Endothelial cell of umbilical vein (primary cell): Measurements from ENCODE around the gene TPCN2. TPM values are rescaled to one million over a fixed set of nuclear protein-coding genes. Genes with fewer than 3 reads are reported as not detected.

Experiments used
- BruUV-seq: library from RNA; stranded (reverse); fragments of 400-500 nt; replicated peaks from 2 replicates; lab custom pipeline; 2021; lab: Mats Ljungman, UMichigan
- CTCF ChIA-PET: fragments of 300-600, 350-600 bp; sonication (Branson Sonifier 250); formaldehyde crosslinking; loops from one replicate; lab custom pipeline; 2021; ENCODE audit warnings: antibody characterized with exemption, inconsistent platforms; lab: Charles Lee
- POLR2A ChIA-PET: fragments of 300-600, 350-600 bp; sonication (Branson Sonifier 250); formaldehyde crosslinking; loops from one replicate; lab custom pipeline; 2021; ENCODE audit warnings: antibody characterized with exemption, inconsistent platforms; lab: Charles Lee
- DNase-seq: peaks from one replicate; pipeline ENCODE4 v3.0.0-alpha.2; 2011; ENCODE audit warnings: low read depth, low spot score
- FAIRE-seq: peaks from 2 replicates; lab custom pipeline; 2011; peaks lifted over from hg19 to GRCh38; lab: Jason Lieb, UNC
- H2AFZ ChIP-seq: 2 replicates; pipeline ENCODE4 v1.6.0; 2012; ENCODE audit warnings: low read depth, low read length, control low read depth, inconsistent platforms
- H3K27ac ChIP-seq: 2 replicates; pipeline ENCODE4 v1.5.1; 2011; ENCODE audit warnings: low read depth, mild to moderate bottlenecking, control low read depth, low read length, moderate library complexity; ENCODE audit not compliant: insufficient read depth
- H3K27me3 ChIP-seq, 2 experiments: 2 replicates each; pipeline versions ENCODE4 v1.6.0 to v1.6.1; 2011; ENCODE audit warnings: low read length in 2 of 2, mixed read lengths in 1 of 2; ENCODE audit not compliant: control insufficient read depth in 2 of 2, insufficient read depth in 2 of 2
- H3K36me3 ChIP-seq, 2 experiments: 2 replicates in 1 of 2; 3 replicates in 1 of 2; pipeline ENCODE4 v1.5.1; 2011; ENCODE audit warnings: low read length in 2 of 2, mild to moderate bottlenecking in 1 of 2, moderate library complexity in 1 of 2; ENCODE audit not compliant: control insufficient read depth in 2 of 2, insufficient read depth in 2 of 2; ENCODE audit errors: extremely low read depth in 1 of 2
- H3K4me1 ChIP-seq: 3 replicates; pipeline ENCODE4 v1.5.1; 2011; ENCODE audit warnings: mild to moderate bottlenecking, low read length; ENCODE audit not compliant: control insufficient read depth, insufficient read depth; ENCODE audit errors: extremely low read depth
- H3K4me2 ChIP-seq: 2 replicates; pipeline ENCODE4 v1.6.1; 2011; ENCODE audit warnings: low read length, control low read depth, mixed read lengths; ENCODE audit not compliant: insufficient read depth
- H3K4me3 ChIP-seq, 3 experiments: fragments of 200-600 bp in 1 of 3; sonication (generic), shearing (Covaris generic) in 1 of 3; replicated peaks in 1 of 3; 2 replicates each; pipeline ENCODE4 v1.5.1; 2011 to 2016; ENCODE audit warnings: control low read depth in 3 of 3, low read length in 3 of 3, mild to moderate bottlenecking in 2 of 3, inconsistent platforms in 1 of 3, low read depth in 1 of 3, moderate library complexity in 1 of 3; ENCODE audit not compliant: insufficient read depth in 1 of 3
- H3K79me2 ChIP-seq: 2 replicates; pipeline ENCODE4 v1.6.0; 2012; ENCODE audit warnings: low read length, inconsistent platforms; ENCODE audit not compliant: control insufficient read depth, insufficient read depth
- H3K9ac ChIP-seq: replicated peaks from 2 replicates; pipeline ENCODE3; 2011; ENCODE audit warnings: low read length, control low read depth; ENCODE audit not compliant: insufficient read depth; ENCODE audit errors: extremely low read depth
- H3K9me1 ChIP-seq: replicated peaks from 3 replicates; pipeline ENCODE4 v1.6.0; 2011; ENCODE audit warnings: mild to moderate bottlenecking, low read length; ENCODE audit not compliant: control insufficient read depth, insufficient read depth; ENCODE audit errors: extremely low read depth
- H3K9me3 ChIP-seq: replicated peaks from 2 replicates; pipeline ENCODE4 v1.5.1; 2012; ENCODE audit warnings: low read length, inconsistent platforms; ENCODE audit not compliant: control insufficient read depth, insufficient read depth
- H4K20me1 ChIP-seq: replicated peaks from 2 replicates; pipeline ENCODE3; 2011; ENCODE audit warnings: mild to moderate bottlenecking, low read length; ENCODE audit not compliant: control insufficient read depth, insufficient read depth; ENCODE audit errors: extremely low read depth
- EZH2 ChIP-seq: IDR thresholded peaks from 2 replicates; pipeline ENCODE4 v1.6.1; 2012; ENCODE audit warnings: borderline replicate concordance, low read depth, mild to moderate bottlenecking, moderate library complexity, low read length, inconsistent platforms; ENCODE audit not compliant: severe bottlenecking
- FOS ChIP-seq: IDR thresholded peaks from 2 replicates; pipeline ENCODE4 v1.6.1; 2011; ENCODE audit warnings: mild to moderate bottlenecking, low read length, moderate library complexity, borderline replicate concordance; ENCODE audit not compliant: insufficient read depth
- GATA2 ChIP-seq: IDR thresholded peaks from 2 replicates; pipeline ENCODE4 v1.7.0; 2011; ENCODE audit warnings: low read depth, mild to moderate bottlenecking, moderate library complexity, mixed read lengths, low read length; ENCODE audit not compliant: insufficient read length, insufficient read depth
- JUN ChIP-seq: IDR thresholded peaks from 2 replicates; pipeline ENCODE4 v1.6.1; 2011; ENCODE audit warnings: borderline replicate concordance, low read depth; ENCODE audit not compliant: insufficient read length, insufficient read depth
- MYC ChIP-seq: IDR thresholded peaks from one replicate; pipeline ENCODE4 v1.6.1; 2011; ENCODE audit warnings: mild to moderate bottlenecking, low read depth, low read length
- POLR2A ChIP-seq: IDR thresholded peaks from 2 replicates; pipeline ENCODE4 v1.6.1; 2012; ENCODE audit warnings: low read depth, mild to moderate bottlenecking, control low read depth, low read length
- POLR2AphosphoS5 ChIP-seq: IDR thresholded peaks from 2 replicates; pipeline ENCODE4 v1.6.1; 2012; ENCODE audit warnings: low read depth, mild to moderate bottlenecking, control low read depth, low read length, moderate library complexity; ENCODE audit not compliant: insufficient read depth
- dilution Hi-C: fragments of 300-500 bp; cut with MboI; formaldehyde crosslinking; loops from one replicate; pipeline ENCODE4 v1.15.0; 2019; ENCODE audit warnings: low sequenced_read_pairs; ENCODE audit not compliant: extremely low pct_ligation_motif_present
- intact Hi-C: fragments of 100-400 bp; cut with micrococcal nuclease; formaldehyde crosslinking; loops from one replicate; pipeline ENCODE4 v1.10.0; 2022
- polyA plus RNA-seq, 4 experiments: library from polyadenylated mRNA; depleted of rRNA in 3 of 4; stranded (reverse) in 3 of 4; unstranded in 1 of 4; fragments of >200 nt; gene quantifications; 2 replicates each; pipeline versions ENCODE4 v1.2.1 to v1.2.3, GENCODE V29; 2011 to 2012; ENCODE audit warnings: missing spikeins in 1 of 4
- total RNA-seq: library from RNA; stranded (reverse); gene quantifications from 2 replicates; pipeline ENCODE4 v1.2.3, GENCODE V29; 2021
- TF ChIP-seq, protein P1 (sequence below), 2 donors: IDR thresholded peaks; 1 replicate in 1 of 2; 2 replicates in 1 of 2; pipeline ENCODE4 v1.5.1; 2011; ENCODE audit warnings: low read length in 2 of 2, mild to moderate bottlenecking in 2 of 2, moderate library complexity in 2 of 2, control low read depth in 1 of 2, inconsistent platforms in 1 of 2, low read depth in 1 of 2; ENCODE audit not compliant: insufficient read depth in 1 of 2; ENCODE audit errors: extremely low read depth in 1 of 2
- TF ChIP-seq, protein P2 (sequence below): IDR thresholded peaks from 2 replicates; pipeline ENCODE4 v1.6.1; 2011; ENCODE audit not compliant: insufficient read depth, insufficient read length

The TPCN2 gene
- total and polyA plus RNA-seq, 2 donors (not counting 3 experiments of a cell fraction or from before 2014, with no cell fraction given): 10.3 to 13.4 TPM

DNA sequence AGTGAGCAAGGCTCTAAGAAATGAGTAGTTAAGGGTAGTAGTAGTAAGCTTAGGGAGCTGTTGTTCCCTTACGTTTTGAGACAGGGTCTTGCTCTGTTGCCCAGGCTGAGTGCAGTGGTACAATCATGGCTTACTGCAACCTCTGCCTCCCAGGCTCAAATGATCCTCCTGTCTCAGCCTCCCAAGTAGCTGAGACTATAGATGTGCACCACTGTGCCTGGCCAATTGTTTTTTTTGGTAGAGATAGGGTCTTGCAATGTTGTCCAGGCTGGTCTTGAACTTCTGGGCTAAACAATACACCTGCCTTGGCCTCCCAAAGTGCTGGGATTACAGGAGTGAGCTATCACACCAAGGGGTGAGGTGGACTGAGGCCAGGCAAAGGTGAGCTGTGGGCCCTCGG is 117.0 kb downstream of the TPCN2 start:
- DNase-seq: no peak

More for the DNA sequence above, 117.0 kb downstream of the TPCN2 start:
- intact Hi-C loops: no loop called here
- Histone ChIP-seq H3K9me3 (no peaks in the 10 kb centered on the region), H2AFZ (no peak overlapping the region), H3K27ac (no peak overlapping the region), H3K9me1 (no peaks in the 10 kb centered on the region), H3K4me1 (peaks cover 7% of the 10 kb centered on the region), H3K4me3 (no peak overlapping the region), H3K4me2 (no peak overlapping the region), H3K27me3 (peaks cover 2 to 4% of the 10 kb centered on the region in 2 experiments), H3K36me3 (no peaks in the 10 kb centered on the region), H4K20me1 (no peaks in the 10 kb centered on the region), H3K9ac (no peak overlapping the region), H3K79me2 (no peaks in the 10 kb centered on the region)
- TF ChIP-seq, protein P1, sequence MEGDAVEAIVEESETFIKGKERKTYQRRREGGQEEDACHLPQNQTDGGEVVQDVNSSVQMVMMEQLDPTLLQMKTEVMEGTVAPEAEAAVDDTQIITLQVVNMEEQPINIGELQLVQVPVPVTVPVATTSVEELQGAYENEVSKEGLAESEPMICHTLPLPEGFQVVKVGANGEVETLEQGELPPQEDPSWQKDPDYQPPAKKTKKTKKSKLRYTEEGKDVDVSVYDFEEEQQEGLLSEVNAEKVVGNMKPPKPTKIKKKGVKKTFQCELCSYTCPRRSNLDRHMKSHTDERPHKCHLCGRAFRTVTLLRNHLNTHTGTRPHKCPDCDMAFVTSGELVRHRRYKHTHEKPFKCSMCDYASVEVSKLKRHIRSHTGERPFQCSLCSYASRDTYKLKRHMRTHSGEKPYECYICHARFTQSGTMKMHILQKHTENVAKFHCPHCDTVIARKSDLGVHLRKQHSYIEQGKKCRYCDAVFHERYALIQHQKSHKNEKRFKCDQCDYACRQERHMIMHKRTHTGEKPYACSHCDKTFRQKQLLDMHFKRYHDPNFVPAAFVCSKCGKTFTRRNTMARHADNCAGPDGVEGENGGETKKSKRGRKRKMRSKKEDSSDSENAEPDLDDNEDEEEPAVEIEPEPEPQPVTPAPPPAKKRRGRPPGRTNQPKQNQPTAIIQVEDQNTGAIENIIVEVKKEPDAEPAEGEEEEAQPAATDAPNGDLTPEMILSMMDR (IDR thresholded peaks at IDR 0.05; ENCODE audit: extremely low read depth in 1 of 2, insufficient read depth in 1 of 2, low read depth in 1 of 2, low read length in 2 of 2): no peak
- TF ChIP-seq POLR2AphosphoS5: no peak
- no peak for TF ChIP-seq MYC
- no peak for TF ChIP-seq JUN
- TF ChIP-seq EZH2: no peak
- TF ChIP-seq GATA2: no peak
- TF ChIP-seq POLR2A: no peak
- TF ChIP-seq, protein P2, sequence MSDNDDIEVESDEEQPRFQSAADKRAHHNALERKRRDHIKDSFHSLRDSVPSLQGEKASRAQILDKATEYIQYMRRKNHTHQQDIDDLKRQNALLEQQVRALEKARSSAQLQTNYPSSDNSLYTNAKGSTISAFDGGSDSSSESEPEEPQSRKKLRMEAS: no peak
- TF ChIP-seq FOS: no peak
- FAIRE-seq: no peak
- dilution Hi-C loops: no loop called here
- ChIA-PET POLR2A (no interaction called here), CTCF (interaction anchor here (0.9 to 2.2 kb wide), 3 partner anchors 10 to 43 kb away, joined by 3 to 11 read pairs (median 4); no protein-coding TSS in a partner anchor)
- no TSS peak for BruUV-seq
